Renal cortex interstitium (tissue), 11 donors: ENCODE data around the gene DOCK1. TPM values are rescaled to one million over a fixed set of nuclear protein-coding genes. Genes with fewer than 3 reads are reported as not detected.
A peak's percentile ranks its signal among the peaks of the same experiment; 100 is the strongest.
"Not testable (repeated sequence)": the region's sequence is repeated elsewhere in the genome, so short reads cannot be mapped to it uniquely, and the experiment has no call there.

Source experiments
- DNase-seq, 11 donors: peaks; one replicate each; pipeline ENCODE4 v3.0.0-alpha.2; 2013; ENCODE audit warnings: low read depth in 9 of 11, low spot score in 4 of 11; ENCODE audit errors: extremely low read depth in 1 of 11
- polyA plus RNA-seq, 3 donors: library from polyadenylated mRNA; unstranded; fragments of 120-200 nt; gene quantifications; one replicate each; pipeline ENCODE4 v1.2.1, GENCODE V29; 2013; ENCODE audit not compliant: insufficient read length in 3 of 3

The DOCK1 gene
- polyA plus RNA-seq, 3 donors = 62.5 to 69.5 (median 64.8) TPM

DNA sequence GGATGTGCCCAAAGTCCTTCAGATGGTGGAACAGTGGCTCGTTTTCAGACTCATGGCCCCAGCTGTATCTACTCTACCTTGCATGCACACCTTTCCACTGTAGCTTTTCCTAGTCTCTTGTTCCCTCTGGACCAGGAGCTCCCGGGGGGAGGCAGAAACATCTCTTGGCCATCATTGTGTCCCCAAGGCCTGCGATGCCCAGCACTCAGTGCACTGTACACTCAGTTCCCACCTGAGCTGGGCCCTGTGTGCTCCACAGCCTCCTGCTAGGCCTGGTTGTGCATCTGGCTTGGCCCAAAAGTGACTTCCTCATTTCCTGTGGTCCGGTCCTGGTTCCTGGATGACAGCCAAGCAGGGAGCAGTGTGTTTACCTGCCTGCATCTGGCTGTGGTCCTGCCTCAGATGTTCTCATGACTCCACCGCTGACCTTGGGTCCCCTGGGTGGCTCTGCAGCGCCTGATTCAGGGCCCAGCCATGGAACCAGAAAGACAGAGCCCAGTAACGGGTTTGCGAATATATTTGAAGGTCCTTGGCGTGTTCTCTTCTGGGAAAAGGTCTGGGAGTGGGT, 9.9 kb upstream of the DOCK1 start:
- DNase-seq = no peak

DNA sequence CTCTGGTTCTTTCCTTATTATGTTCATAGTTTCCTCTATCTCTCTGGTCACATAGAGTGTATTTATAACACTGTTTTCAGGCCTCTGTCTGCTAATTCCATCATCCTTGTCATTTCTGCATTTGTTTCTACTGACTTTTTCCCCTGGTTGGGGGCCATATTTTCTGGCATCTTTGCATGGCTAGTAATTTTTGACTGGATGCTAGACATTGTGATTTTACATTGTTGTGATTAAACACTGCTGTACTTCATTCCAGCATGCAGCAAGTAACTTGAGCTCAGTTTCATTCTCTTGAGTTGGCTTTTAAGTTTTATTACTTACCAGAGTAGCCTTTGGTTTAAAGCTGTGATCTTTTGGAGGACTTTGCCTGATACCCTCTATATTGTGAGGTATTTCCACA, 6.8 kb upstream of the DOCK1 start:
- DNase-seq = no peak

DNA sequence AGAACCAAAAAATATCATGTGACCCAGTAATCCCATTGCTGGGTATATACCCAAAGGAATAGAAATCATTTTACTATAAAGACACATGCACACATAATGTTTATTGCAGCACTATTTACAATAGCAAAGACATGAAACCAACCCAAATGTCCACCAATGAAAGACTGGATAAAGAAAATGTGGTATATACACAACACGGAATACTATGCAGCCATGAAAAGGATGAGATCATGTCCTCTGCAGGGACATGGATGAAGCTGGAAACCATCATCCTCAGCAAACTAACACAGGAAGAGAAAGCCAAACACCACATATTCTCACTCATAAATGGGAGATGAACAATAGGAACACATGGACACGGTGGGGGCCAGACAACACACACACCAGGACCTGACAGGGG, 5.7 kb upstream of the DOCK1 start:
- not testable (repeated sequence) for DNase-seq

- no peak for DNase-seq
These were observed 3.1 kb upstream of the DOCK1 start for GRCh38 chr10:126902157-126902556.

DNA sequence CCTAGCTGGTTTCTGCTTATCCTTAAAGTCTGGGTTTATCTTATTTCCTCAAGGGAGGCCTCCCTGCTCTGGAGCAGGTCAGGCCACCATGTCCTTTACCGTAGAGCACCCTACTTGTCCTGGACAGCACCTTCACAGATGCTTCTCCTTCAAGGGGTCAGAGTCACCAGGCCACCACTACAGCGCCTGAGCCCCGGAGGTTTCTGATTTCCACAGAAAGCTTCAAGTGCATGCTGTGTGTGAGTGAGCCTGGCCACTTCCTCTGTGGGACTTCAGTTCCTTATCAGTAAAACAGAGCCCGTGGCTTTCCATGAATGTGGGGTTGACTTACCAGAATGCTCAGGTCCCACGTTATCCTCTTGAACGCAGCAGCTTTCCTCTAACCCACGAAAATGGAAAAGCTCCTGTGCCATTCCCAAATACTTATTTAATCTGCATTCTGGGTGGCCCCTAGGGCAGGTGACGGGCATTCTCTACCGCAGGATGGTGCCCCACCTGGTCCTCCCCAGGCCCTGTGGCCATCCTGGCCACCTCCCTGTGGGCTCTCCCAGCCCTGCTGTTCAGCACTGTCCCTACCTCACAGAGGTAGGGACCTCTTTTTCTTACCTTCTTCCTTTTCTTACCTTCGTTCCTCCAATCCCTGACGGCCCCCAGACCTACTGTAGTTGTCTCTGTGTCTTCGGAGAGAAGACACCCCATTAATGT, 1.4 kb upstream of the DOCK1 start:
- DNase-seq = no peak

DNA sequence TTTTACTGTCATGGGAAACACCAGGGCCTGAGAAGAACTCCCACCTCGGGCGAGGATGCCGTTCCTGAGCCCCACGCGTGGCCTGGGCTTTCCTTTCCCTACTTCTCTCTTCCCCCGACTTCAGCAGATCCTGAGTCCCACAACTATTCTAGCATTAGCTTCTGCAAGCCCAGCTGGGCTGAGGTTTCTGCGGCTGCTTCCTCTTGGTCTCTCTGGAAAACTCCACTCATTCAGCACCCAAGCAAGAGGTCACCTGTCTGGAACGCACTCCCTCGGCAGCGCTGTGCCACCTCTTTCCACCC, 761 bp upstream of the DOCK1 start:
- DNase-seq = no peak

GRCh38 chr10:126905776-126906703, 812 bp downstream of the DOCK1 start:
- peak in 4 of 11 donors; percentile 47 to 61 (median 52) for DNase-seq

DNA sequence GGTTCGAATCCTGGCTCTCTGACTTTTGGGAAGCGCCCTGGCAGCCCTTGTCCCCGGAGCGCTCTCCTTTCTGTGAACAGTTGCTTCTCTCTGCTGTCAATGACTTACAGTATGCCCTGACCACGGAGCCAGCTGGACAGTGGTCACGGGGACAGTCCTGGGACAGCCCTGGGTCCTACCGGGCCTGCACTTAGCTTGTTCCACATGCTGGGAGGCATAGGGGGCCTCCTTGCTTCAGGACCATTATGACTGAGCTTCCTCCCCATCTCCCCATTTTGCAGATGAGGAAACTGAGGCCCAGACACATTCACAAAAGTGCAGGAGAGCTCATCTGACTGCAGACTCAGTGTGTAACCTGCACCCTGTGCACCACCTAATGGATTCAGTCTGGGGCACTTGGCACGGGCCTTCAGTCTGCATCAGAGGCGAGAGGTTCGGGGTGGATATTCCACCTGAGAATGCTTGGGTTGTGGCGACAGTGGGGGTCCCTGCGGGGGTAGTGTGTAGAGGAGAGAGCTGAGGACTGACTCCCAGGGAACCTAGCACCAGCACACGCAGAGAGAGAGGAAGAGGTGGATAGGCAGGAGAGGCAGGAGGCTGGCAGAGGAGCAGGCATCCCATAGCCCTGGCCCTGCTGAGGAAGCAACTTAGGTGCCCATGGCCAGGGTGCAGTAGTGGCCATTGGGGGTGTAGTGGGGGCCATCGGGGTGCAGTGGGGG, 1.6 kb downstream of the DOCK1 start:
- no peak for DNase-seq

DNA sequence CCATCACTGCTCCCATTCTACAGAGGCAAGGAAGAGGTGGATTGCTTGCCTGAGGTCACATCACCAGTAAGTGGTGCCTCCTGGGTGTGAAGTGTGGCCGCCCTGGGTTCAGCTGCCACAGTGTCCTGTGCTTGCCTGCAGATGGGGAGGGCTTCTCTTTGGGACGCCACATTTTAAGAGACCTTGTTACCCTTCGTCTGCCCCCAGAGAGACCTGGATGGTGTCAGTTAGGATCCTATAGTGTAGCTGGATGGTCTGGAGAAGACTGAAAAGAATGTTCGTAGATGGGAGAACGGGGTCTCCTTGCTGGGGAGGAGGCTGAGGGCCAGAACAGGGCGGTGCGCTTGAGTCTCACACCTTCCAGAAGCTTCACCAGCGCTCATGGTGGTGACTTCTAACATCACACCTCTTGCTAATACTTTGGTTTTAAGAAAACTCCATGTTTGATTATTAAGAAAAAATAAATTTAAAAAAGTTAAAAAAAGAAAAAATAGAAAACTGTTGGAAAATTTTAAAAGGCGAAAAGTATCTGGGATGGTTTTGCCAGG, 2.3 kb downstream of the DOCK1 start:
- DNase-seq = no peak

- DNase-seq = no peak
These were observed 3.0 kb downstream of the DOCK1 start for GRCh38 chr10:126908225-126908624.

- DNase-seq = no peak
These were observed 3.5 kb downstream of the DOCK1 start for GRCh38 chr10:126908729-126909128.

GRCh38 chr10:126909147-126909546, 3.9 kb downstream of the DOCK1 start:
- DNase-seq = no peak

- DNase-seq = no peak
These were observed 5.0 kb downstream of the DOCK1 start for GRCh38 chr10:126910196-126910595.

DNA sequence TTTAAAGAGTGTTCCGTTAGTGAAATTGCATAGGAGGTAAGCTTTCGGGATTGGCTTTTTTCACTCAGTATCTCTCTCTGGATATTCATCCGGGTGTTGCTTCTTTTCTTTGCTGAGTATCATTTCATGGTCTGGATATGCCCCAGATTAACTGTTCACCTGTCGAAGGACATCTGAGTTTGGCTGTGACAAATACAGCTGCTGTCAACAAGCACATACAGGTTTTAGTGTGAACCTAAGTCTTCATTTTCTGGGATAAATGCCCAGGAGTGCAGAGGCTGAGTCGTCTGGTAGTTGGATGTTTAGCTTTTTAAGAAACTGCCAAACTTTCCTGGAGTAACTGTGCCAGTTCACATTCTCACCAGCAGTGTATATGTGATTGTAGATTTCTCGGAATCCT, 5.6 kb downstream of the DOCK1 start:
- DNase-seq = no peak

DNA sequence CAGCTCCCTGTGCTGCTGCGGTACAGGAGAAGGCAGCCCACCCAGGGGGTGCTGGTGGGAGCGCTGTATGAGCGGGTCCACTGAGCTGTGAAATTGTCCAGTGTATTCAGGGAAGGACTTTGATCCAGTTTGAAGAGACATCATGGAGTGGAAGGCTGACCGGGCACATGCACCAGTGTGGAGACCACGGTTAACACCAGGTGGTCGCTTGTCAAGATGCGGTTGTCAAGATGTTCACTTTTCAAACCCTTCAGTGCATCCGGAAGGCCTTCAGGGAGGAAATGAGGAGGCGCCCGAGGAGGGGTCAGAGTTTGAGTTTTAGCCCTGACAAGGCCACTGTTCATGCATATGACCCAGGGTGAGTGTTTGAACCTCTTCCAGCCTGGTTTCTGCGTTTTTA, 6.1 kb downstream of the DOCK1 start:
- DNase-seq = no peak

GRCh38 chr10:126913316-126913715, 8.1 kb downstream of the DOCK1 start:
- DNase-seq = no peak

GRCh38 chr10:126914561-126914960, 9.3 kb downstream of the DOCK1 start:
- DNase-seq = no peak

GRCh38 chr10:126916952-126917351, 11.7 kb downstream of the DOCK1 start:
- DNase-seq = not testable (repeated sequence)

DNA sequence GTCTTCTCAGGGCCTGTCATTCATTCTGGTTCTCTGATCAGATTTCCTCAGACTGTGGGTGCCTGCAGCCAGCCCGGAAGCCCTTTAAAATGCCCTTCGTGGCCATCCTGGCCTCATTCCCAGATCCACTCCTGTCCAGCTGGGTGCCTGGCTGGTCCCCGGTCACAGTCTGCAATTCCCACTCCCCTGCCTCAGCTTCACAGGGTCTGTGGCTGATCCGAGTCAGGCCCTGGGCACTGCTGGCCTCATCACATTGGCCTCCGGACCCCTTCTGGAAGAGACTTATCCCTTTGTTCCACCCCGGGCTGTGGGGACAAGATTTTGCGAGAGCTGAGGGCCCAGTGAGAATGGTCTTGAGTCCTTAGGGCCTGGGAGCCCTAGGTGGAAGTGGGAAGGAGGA, 12.1 kb downstream of the DOCK1 start:
- DNase-seq = no peak
